Measurements from ENCODE around the gene APOL5. TPM values are rescaled to one million over a fixed set of nuclear protein-coding genes. Genes with fewer than 3 reads are reported as not detected.

APOL5 gene
- polyA plus RNA-seq, 1 experiment = 0.14 TPM

DNA sequence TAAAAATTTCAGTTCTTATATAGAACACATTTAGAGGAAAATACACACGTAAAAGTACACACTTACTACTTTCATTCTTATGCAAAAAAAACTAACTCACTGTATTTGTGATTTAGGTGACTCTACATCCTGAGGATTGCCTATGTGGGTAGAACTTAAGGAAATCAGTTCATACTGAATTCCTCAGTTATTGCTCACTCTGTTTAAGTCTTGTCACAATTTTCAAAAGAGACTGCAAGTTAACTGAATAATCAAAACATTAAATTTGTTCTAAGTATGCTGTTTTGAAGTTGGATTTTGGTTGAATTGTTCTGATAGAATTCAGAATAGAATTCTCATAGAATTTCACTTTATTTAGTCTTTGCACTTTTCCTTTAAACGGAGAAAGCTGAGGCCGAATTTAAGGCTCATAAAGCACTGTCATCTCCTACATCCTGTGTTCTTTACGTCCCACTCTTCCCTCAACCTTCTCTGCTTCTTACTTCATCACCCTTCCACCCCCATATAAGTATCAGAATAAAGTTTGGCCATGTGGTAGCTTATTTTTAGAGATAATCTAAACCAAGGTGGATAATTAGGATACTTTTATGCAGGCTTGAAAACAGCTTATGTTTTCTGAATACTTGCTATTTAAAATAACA is 59.8 kb downstream of the APOL5 start:
- DNase-seq (ENCODE audit: low read depth, low spot score) = peak; percentile 58
- H3K27ac ChIP-seq (ENCODE audit: low read depth, low read length) = no peak overlapping the region
- H3K27me3 ChIP-seq (ENCODE audit: control insufficient read depth, insufficient read depth, low read length) = no peaks in the 10 kb centered on the region

More for the DNA sequence above, 59.8 kb downstream of the APOL5 start:
- H3K4me3 ChIP-seq (ENCODE audit: low read depth, low read length) = no peak overlapping the region
- no peaks in the 10 kb centered on the region for H3K9me3 ChIP-seq (ENCODE audit: control insufficient read depth, insufficient read depth, low read length)
- TF ChIP-seq, protein P1, sequence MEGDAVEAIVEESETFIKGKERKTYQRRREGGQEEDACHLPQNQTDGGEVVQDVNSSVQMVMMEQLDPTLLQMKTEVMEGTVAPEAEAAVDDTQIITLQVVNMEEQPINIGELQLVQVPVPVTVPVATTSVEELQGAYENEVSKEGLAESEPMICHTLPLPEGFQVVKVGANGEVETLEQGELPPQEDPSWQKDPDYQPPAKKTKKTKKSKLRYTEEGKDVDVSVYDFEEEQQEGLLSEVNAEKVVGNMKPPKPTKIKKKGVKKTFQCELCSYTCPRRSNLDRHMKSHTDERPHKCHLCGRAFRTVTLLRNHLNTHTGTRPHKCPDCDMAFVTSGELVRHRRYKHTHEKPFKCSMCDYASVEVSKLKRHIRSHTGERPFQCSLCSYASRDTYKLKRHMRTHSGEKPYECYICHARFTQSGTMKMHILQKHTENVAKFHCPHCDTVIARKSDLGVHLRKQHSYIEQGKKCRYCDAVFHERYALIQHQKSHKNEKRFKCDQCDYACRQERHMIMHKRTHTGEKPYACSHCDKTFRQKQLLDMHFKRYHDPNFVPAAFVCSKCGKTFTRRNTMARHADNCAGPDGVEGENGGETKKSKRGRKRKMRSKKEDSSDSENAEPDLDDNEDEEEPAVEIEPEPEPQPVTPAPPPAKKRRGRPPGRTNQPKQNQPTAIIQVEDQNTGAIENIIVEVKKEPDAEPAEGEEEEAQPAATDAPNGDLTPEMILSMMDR (IDR thresholded peaks at IDR 0.05; ENCODE audit: low read depth, low read length) = no peak
- POLR2A ChIA-PET = no interaction called here
- CTCF ChIA-PET = interaction anchor here (0.9 kb wide), 1 partner anchor 146 kb away, joined by 3 read pairs; no protein-coding TSS in a partner anchor

Other genes with a start within 250 kb of the APOL5 start
- 0.14 and 0.41 TPM in 2 replicates for gene RASD2, start 177.0 kb upstream of the APOL5 start, polyA plus RNA-seq (2011; rRNA removed)
- not detected in 2 replicates for gene MB, start 100.5 kb upstream of the APOL5 start, polyA plus RNA-seq (2011; rRNA removed)
- gene APOL6, start 69.4 kb upstream of the APOL5 start, polyA plus RNA-seq (2011; rRNA removed) = 12.1 and 15.0 TPM in 2 replicates